ENCODE data around the gene MFSD6L. TPM values are rescaled to one million over a fixed set of nuclear protein-coding genes. Genes with fewer than 3 reads are reported as not detected.

Gene MFSD6L
- polyA plus RNA-seq, 3 donors = 0.08 to 0.37 TPM; not detected in 1

DNA sequence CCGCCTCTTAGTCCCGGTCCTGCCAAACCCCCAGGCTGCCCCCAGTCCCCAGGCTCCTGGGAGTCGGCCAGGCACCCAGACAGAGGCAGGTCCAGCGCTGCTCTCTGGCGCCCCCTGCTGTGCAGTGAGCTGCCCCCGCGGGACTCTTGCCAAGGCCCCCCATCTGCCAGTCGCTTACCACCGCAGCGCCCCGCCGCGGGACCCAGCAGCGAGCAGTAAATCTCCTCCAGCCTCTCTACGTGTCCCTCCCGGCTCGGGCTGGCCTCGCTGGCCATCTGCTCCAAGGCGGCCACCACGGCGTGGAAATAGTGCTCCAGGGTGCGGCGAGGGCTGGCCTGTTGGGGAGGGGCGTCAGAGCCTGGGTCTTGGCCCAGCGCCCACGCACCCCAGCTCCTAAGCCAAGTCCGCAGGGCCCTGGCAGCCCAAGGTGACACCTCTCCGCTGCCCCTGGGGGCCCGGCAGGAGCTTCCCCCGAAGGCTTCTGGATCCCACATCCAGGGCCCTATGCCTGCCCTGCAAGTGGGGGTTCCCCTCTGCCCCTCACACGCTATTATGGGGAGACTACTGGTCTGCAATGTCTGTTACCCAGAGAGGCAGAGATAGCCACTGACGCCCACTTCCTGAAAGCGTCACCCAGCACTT lies 33.7 kb upstream of the MFSD6L start:
- peak overlapping the region in 1 of 2 donors; percentile 20 for H3K27ac ChIP-seq (ENCODE audit: low read depth in 1 of 2, low read length in 2 of 2)
- no peak overlapping the region for H2AFZ ChIP-seq (ENCODE audit: insufficient read depth, low read depth, low read length, poor library complexity, severe bottlenecking)
- Mint-ChIP-seq H3K27ac (no peak overlapping the region), H3K4me3 (no peak overlapping the region), H3K27me3 (ENCODE audit: low read depth in 3 of 3) (no peaks in the 10 kb centered on the region), H3K9me3 (peaks cover 0 to 3% (median 0%) of the 10 kb centered on the region in 7 donors), H3K36me3 (peaks cover 51 to 55% of the 10 kb centered on the region in 2 donors), H3K4me1 (no peaks in the 10 kb centered on the region)
- no peak overlapping the region for H3K4me2 ChIP-seq (replicated peaks; ENCODE audit: extremely low read depth, low read length, poor library complexity, severe bottlenecking)
- no peaks in the 10 kb centered on the region for H3K9me3 ChIP-seq (replicated peaks in 1 of 2; ENCODE audit: control insufficient read depth in 1 of 2, insufficient read depth in 1 of 2, low read length in 2 of 2)
- no peaks in the 10 kb centered on the region for H3K79me2 ChIP-seq (ENCODE audit: insufficient read depth, low read length)
- intact Hi-C loops (cut with micrococcal nuclease) = no loop called here
- TF ChIP-seq CTCF (IDR thresholded peaks at IDR 0.05) = peak; percentile 87
- WGBS (ENCODE audit: insufficient coverage) = 90% methylated on average over 31 of the region's 33 CpGs
- H4K20me1 ChIP-seq (ENCODE audit: insufficient read depth, low read length) = no peaks in the 10 kb centered on the region
- H3K4me1 ChIP-seq (ENCODE audit: control insufficient read depth in 1 of 2, insufficient read depth in 2 of 2, low read length in 2 of 2) = no peaks in the 10 kb centered on the region
- peaks cover 45 to 81% of the 10 kb centered on the region in 2 donors for H3K36me3 ChIP-seq (replicated peaks in 1 of 2; ENCODE audit: control insufficient read depth in 1 of 2, insufficient read depth in 2 of 2, low read length in 2 of 2)
- no peak overlapping the region for H3K4me3 ChIP-seq (replicated peaks in 1 of 3; ENCODE audit: low read depth in 2 of 3, low read length in 3 of 3)
- no peak overlapping the region for H3K9ac ChIP-seq (ENCODE audit: insufficient read depth, low read length, poor library complexity, severe bottlenecking)
- peak; percentile 15 to 34 (median 26) for DNase-seq
- H3K27me3 ChIP-seq (ENCODE audit: control insufficient read depth in 2 of 2, insufficient read depth in 2 of 2, low read length in 2 of 2) = no peaks in the 10 kb centered on the region

DNA sequence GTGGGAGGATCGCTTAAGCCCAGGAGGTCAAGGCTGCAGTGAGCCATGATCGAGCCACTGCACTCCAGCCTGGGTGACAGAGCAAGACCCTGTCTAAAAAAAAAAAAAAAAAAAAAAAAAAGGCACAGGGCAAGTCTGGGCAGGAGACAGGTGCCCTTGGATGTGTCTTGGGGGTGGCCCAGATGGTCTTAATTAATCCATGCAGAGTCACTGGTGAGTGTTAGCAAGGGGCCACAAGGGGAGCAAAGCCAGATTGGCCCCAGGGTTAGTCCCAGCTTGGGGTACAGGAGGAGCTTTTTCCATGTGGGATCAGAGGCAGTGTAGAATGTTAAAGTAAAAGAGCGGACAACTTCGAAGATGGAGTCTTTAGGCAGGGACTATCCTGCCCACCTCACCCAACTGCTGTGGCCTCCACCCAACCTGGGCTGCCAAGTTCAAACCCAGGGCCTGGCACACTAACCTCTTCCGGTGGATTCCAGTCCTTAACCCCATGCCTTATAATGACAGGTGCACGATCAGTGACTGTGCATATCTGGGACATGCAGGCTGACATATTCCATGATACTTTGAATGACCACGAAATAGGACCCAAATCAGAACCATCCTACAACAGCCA lies 32.2 kb upstream of the MFSD6L start:
- TF ChIP-seq CTCF (IDR thresholded peaks at IDR 0.05) = no peak
- Histone ChIP-seq H3K4me1 (ENCODE audit: control insufficient read depth in 1 of 2, insufficient read depth in 2 of 2, low read length in 2 of 2) (no peaks in the 10 kb centered on the region), H4K20me1 (ENCODE audit: insufficient read depth, low read length) (no peaks in the 10 kb centered on the region), H3K27ac (ENCODE audit: low read depth in 1 of 2, low read length in 2 of 2) (no peak overlapping the region), H3K4me3 (replicated peaks in 1 of 3; ENCODE audit: low read depth in 2 of 3, low read length in 3 of 3) (no peak overlapping the region), H3K9me3 (replicated peaks in 1 of 2; ENCODE audit: control insufficient read depth in 1 of 2, insufficient read depth in 1 of 2, low read length in 2 of 2) (no peaks in the 10 kb centered on the region), H3K36me3 (replicated peaks in 1 of 2; ENCODE audit: control insufficient read depth in 1 of 2, insufficient read depth in 2 of 2, low read length in 2 of 2) (peaks cover 34 to 78% of the 10 kb centered on the region in 2 donors), H2AFZ (ENCODE audit: insufficient read depth, low read depth, low read length, poor library complexity, severe bottlenecking) (no peak overlapping the region), H3K27me3 (ENCODE audit: control insufficient read depth in 2 of 2, insufficient read depth in 2 of 2, low read length in 2 of 2) (no peaks in the 10 kb centered on the region), H3K9ac (ENCODE audit: insufficient read depth, low read length, poor library complexity, severe bottlenecking) (no peak overlapping the region), H3K4me2 (replicated peaks; ENCODE audit: extremely low read depth, low read length, poor library complexity, severe bottlenecking) (no peak overlapping the region), H3K79me2 (ENCODE audit: insufficient read depth, low read length) (no peaks in the 10 kb centered on the region)
- no peaks in the 10 kb centered on the region for H3K4me1 Mint-ChIP-seq
- no peak for DNase-seq
- intact Hi-C loops (cut with micrococcal nuclease) = no loop called here
- H3K36me3 Mint-ChIP-seq = peaks cover 46 to 52% of the 10 kb centered on the region in 2 donors
- no peak overlapping the region for H3K4me3 Mint-ChIP-seq
- peak overlapping the region in 2 of 7 donors; percentile 63 for H3K27ac Mint-ChIP-seq
- peaks cover 0 to 1% (median 0%) of the 10 kb centered on the region in 7 donors for H3K9me3 Mint-ChIP-seq
- WGBS (ENCODE audit: insufficient coverage) = 100% methylated on average over 6 of the region's 7 CpGs
- H3K27me3 Mint-ChIP-seq (ENCODE audit: low read depth in 3 of 3) = no peaks in the 10 kb centered on the region
